Measurements from ENCODE around the gene GPN1. TPM values are rescaled to one million over a fixed set of nuclear protein-coding genes. Genes with fewer than 3 reads are reported as not detected.
A peak's percentile ranks its signal among the peaks of the same experiment; 100 is the strongest.
"Not testable (repeated sequence)": the region's sequence is repeated elsewhere in the genome, so short reads cannot be mapped to it uniquely, and the experiment has no call there.

GPN1 gene
- total RNA-seq, 1 donor from 2014 or later = 17.9 TPM

- intact Hi-C loops (cut with DNase I) = no loop called here
- ATAC-seq (peak; percentile 94), DNase-seq (ENCODE audit: low spot score) (peak; percentile 80)
Observed at GRCh38 chr2:27663285-27664153, 34.7 kb downstream of the GPN1 start, which contains the start of the genes SLC4A1AP and SUPT7L. SLC4A1AP (plus strand) TSS chr2:27663889; CDS start chr2:27663915, 26 bp downstream. SUPT7L (minus strand) TSS chr2:27663614; CDS start chr2:27662192, 1,422 bp downstream.

- intact Hi-C loops (cut with DNase I) = no loop called here
- ATAC-seq (peak; percentile 5), DNase-seq (ENCODE audit: low spot score) (no peak)
Observed at GRCh38 chr2:27664154-27664574, 35.3 kb downstream of the GPN1 start.

GRCh38 chr2:27664622-27665363 lies 35.9 kb downstream of the GPN1 start:
- DNase-seq (ENCODE audit: low spot score) (no peak), ATAC-seq (no peak)
- intact Hi-C loops (cut with DNase I) = no loop called here

- DNase-seq (ENCODE audit: low spot score) (no peak), ATAC-seq (no peak)
- intact Hi-C loops (cut with DNase I) = no loop called here
Observed at GRCh38 chr2:27667446-27667845, 38.6 kb downstream of the GPN1 start.

GRCh38 chr2:27671235-27671634 lies 42.4 kb downstream of the GPN1 start:
- DNase-seq (ENCODE audit: low spot score) = no peak
- no peak for ATAC-seq
- intact Hi-C loops (cut with DNase I) = no loop called here

GRCh38 chr2:27672723-27673486 lies 44.1 kb downstream of the GPN1 start:
- DNase-seq (ENCODE audit: low spot score) (no peak), ATAC-seq (no peak)
- intact Hi-C loops (cut with DNase I) = no loop called here

- no peak for ATAC-seq
- intact Hi-C loops (cut with DNase I) = no loop called here
- no peak for DNase-seq (ENCODE audit: low spot score)
Observed at GRCh38 chr2:27680571-27680970, 51.7 kb downstream of the GPN1 start.

GRCh38 chr2:27681841-27682240 lies 53.0 kb downstream of the GPN1 start:
- DNase-seq (ENCODE audit: low spot score) = no peak
- no peak for ATAC-seq
- intact Hi-C loops (cut with DNase I) = no loop called here

- ATAC-seq; intact Hi-C loops (cut with DNase I); DNase-seq (ENCODE audit: low spot score): not testable (repeated sequence)
Observed at GRCh38 chr2:27682334-27682771, 53.5 kb downstream of the GPN1 start.

- peak; percentile 80 for DNase-seq (ENCODE audit: low spot score)
- peak; percentile 74 for ATAC-seq
- intact Hi-C loops (cut with DNase I) = no loop called here
Observed at GRCh38 chr2:27683390-27684071, 54.7 kb downstream of the GPN1 start.

GRCh38 chr2:27685006-27685405 lies 56.2 kb downstream of the GPN1 start:
- intact Hi-C loops (cut with DNase I); ATAC-seq; DNase-seq (ENCODE audit: low spot score): not testable (repeated sequence)

GRCh38 chr2:27685577-27685976 lies 56.7 kb downstream of the GPN1 start:
- no peak for ATAC-seq
- DNase-seq (ENCODE audit: low spot score) = no peak
- intact Hi-C loops (cut with DNase I) = no loop called here

- DNase-seq (ENCODE audit: low spot score) (no peak), ATAC-seq (no peak)
- intact Hi-C loops (cut with DNase I) = no loop called here
Observed at GRCh38 chr2:27687232-27687631, 58.4 kb downstream of the GPN1 start.

- DNase-seq (ENCODE audit: low spot score) = no peak
- intact Hi-C loops (cut with DNase I) = no loop called here
- no peak for ATAC-seq
Observed at GRCh38 chr2:27689424-27689823, 60.6 kb downstream of the GPN1 start.

GRCh38 chr2:27690052-27690451 lies 61.2 kb downstream of the GPN1 start:
- no peak for ATAC-seq
- intact Hi-C loops (cut with DNase I) = loop anchor here (5.0 kb wide), 1 partner anchor 142 kb away; no protein-coding TSS in a partner anchor

GRCh38 chr2:27697660-27698059 lies 68.8 kb downstream of the GPN1 start:
- DNase-seq (ENCODE audit: low spot score) = no peak
- intact Hi-C loops (cut with DNase I) = no loop called here
- ATAC-seq = no peak

More at GRCh38 chr2:27690052-27690451, 61.2 kb downstream of the GPN1 start:
- no peak for DNase-seq (ENCODE audit: low spot score)
